HepG2 (cell line): ENCODE data around the gene KARS1. TPM values are rescaled to one million over a fixed set of nuclear protein-coding genes. Genes with fewer than 3 reads are reported as not detected.
"Not testable (repeated sequence)": the region's sequence is repeated elsewhere in the genome, so short reads cannot be mapped to it uniquely, and the experiment has no call there.

Experiments used
- ATAC-seq: fragments of 200-7000 bp; cut with Tn5 transposase; 3 replicates; pipeline ENCODE4 v1.9.1; 2020; ENCODE audit warnings: mild to moderate bottlenecking, moderate library complexity
- BruUV-seq: library from RNA; stranded (reverse); fragments of 400-500 nt; replicated peaks from 2 replicates; lab custom pipeline; 2021; lab: Mats Ljungman, UMichigan
- CTCF ChIA-PET: fragments of 300-600 bp; formaldehyde crosslinking; extraction: SDS; loops from one replicate; lab custom pipeline; 2021; ENCODE audit warnings: low total read pairs, inconsistent platforms, low intra/inter-chr PET ratio; lab: Yijun Ruan, JAX
- POLR2A ChIA-PET: fragments of 350-600 bp; sonication (Branson Sonifier 250); formaldehyde crosslinking; loops from one replicate; lab custom pipeline; 2020; ENCODE audit warnings: antibody characterized with exemption, inconsistent platforms; lab: Yijun Ruan, JAX
- DNase-seq: peaks from one replicate; pipeline ENCODE4 v3.0.0-alpha.2; 2015; ENCODE audit warnings: low spot score
- FAIRE-seq: peaks from 3 replicates; lab custom pipeline; 2011; peaks lifted over from hg19 to GRCh38; lab: Jason Lieb, UNC
- H2AFZ ChIP-seq: one replicate; pipeline ENCODE4 v1.6.1; 2011; ENCODE audit warnings: low read length, inconsistent platforms
- H3K27ac ChIP-seq: fragments of 300-600 bp; 3 replicates; pipeline ENCODE4 v1.8.0; 2011; ENCODE audit warnings: mixed run types, mild to moderate bottlenecking, mixed read lengths, low read length, inconsistent platforms; ENCODE audit not compliant: insufficient read depth; ENCODE audit errors: extremely low read length
- H3K27me3 ChIP-seq, 2 experiments: fragments of 200-600 bp in 1 of 2; 2 replicates in 1 of 2; 3 replicates in 1 of 2; pipeline versions ENCODE4 v1.6.0 to v1.8.0; 2011; ENCODE audit warnings: low read length in 2 of 2, mild to moderate bottlenecking in 2 of 2, moderate library complexity in 2 of 2, inconsistent platforms in 1 of 2; ENCODE audit not compliant: insufficient read depth in 2 of 2, control insufficient read depth in 1 of 2
- H3K36me3 ChIP-seq, 2 experiments: fragments of 200-600 bp in 1 of 2; replicated peaks in 1 of 2; 2 replicates in 1 of 2; 3 replicates in 1 of 2; pipeline versions ENCODE4 v1.5.1 to v1.8.0; 2011; ENCODE audit warnings: low read length in 2 of 2, inconsistent platforms in 1 of 2; ENCODE audit not compliant: insufficient read depth in 2 of 2, control insufficient read depth in 1 of 2
- H3K4me1 ChIP-seq: 2 replicates; pipeline ENCODE4 v1.5.1; 2012; ENCODE audit warnings: low read length, inconsistent platforms; ENCODE audit not compliant: insufficient read depth
- H3K4me2 ChIP-seq: 2 replicates; pipeline ENCODE4 v1.6.0; 2011; ENCODE audit warnings: low read depth, low read length, inconsistent platforms
- H3K4me3 ChIP-seq, 3 experiments: fragments of 200-600 bp in 1 of 3; sonication (generic), shearing (Covaris generic) in 1 of 3; replicated peaks in 1 of 3; 2 replicates each; pipeline ENCODE4 v1.5.1; 2011 to 2016; ENCODE audit warnings: low read length in 3 of 3, inconsistent platforms in 2 of 3, low read depth in 2 of 3, mild to moderate bottlenecking in 2 of 3, control low read depth in 1 of 3, mixed read lengths in 1 of 3; ENCODE audit not compliant: insufficient read depth in 1 of 3
- H3K79me2 ChIP-seq: one replicate; pipeline ENCODE4 v1.6.1; 2011; ENCODE audit warnings: low read length, inconsistent platforms; ENCODE audit not compliant: insufficient read depth
- H3K9ac ChIP-seq: 2 replicates; pipeline ENCODE4 v1.6.0; 2011; ENCODE audit warnings: mild to moderate bottlenecking, low read depth, low read length, inconsistent platforms; ENCODE audit not compliant: insufficient read depth
- H3K9me3 ChIP-seq: 2 replicates; pipeline ENCODE4 v1.5.1; 2012; ENCODE audit warnings: mild to moderate bottlenecking, low read length
- H4K20me1 ChIP-seq: 2 replicates; pipeline ENCODE4 v1.6.0; 2011; ENCODE audit warnings: inconsistent platforms, mild to moderate bottlenecking, low read length, moderate library complexity; ENCODE audit not compliant: insufficient read depth
- ZNF121 ChIP-seq: sonication (generic); formaldehyde crosslinking; IDR thresholded peaks from 2 replicates; pipeline ENCODE4 v1.5.0; 2020; ENCODE audit warnings: mild to moderate bottlenecking, missing genetic modification reagents
- ZNF543 ChIP-seq: sonication (generic); formaldehyde crosslinking; IDR thresholded peaks from 2 replicates; pipeline ENCODE4 v1.4.0; 2020; ENCODE audit warnings: mild to moderate bottlenecking, missing genetic modification reagents
- WGBS: methylation state at CpG from one replicate; pipeline ENCODE4 v1.1.6; 2017; ENCODE audit warnings: low lambda C conversion rate; 5-methylcytosine and 5-hydroxymethylcytosine counted together
- in situ Hi-C: cut with HindIII; loops from 2 replicates; pipeline ENCODE4 v1.10.0; 2017; ENCODE audit warnings: low pct_unique_long_range_greater_than_20kb; ENCODE audit not compliant: extremely low pct_ligation_motif_present
- intact Hi-C: fragments of 100-400 bp; cut with micrococcal nuclease; formaldehyde crosslinking; loops from one replicate; pipeline ENCODE4 v1.10.0; 2022; ENCODE audit not compliant: unreplicated experiment
- polyA plus RNA-seq, 8 experiments: library from polyadenylated mRNA; depleted of rRNA in 3 of 8; stranded (reverse) in 7 of 8; unstranded in 1 of 8; fragments of >200 nt; fragmentation: Illumina TruSeq in 4 of 8; extraction: Trizol in 4 of 8; gene quantifications; 2 replicates each; pipeline versions ENCODE4 v1.2.1 to v1.2.3, GENCODE V29; 2011 to 2016; ENCODE audit warnings: low read depth in 4 of 8, missing spikeins in 1 of 8, mixed read lengths in 1 of 8; ENCODE audit not compliant: insufficient read depth in 1 of 8
- total RNA-seq, 5 experiments: library from RNA; depleted of rRNA; stranded (reverse); fragments of >200 nt; fragmentation: Illumina TruSeq; extraction: Trizol; gene quantifications; 2 replicates each; pipeline ENCODE4 v1.2.3, GENCODE V29; 2016; ENCODE audit warnings: low read depth in 1 of 5

Gene KARS1
- total and polyA plus RNA-seq, 2 of the 13 experiments (the other 11 are each of a cell fraction or from before 2014, with no cell fraction given): 141 to 276 TPM

- FAIRE-seq (no peak), DNase-seq (no peak), ATAC-seq (no peak)
- no peaks in the 10 kb centered on the region for H4K20me1 ChIP-seq
- in situ Hi-C loops: no loop called here
- H3K9ac ChIP-seq: no peak overlapping the region
- no peaks in the 10 kb centered on the region for H3K27me3 ChIP-seq
- no peak overlapping the region for H3K4me2 ChIP-seq
- no TSS peak for BruUV-seq
- CTCF ChIA-PET: no interaction called here
- H3K36me3 ChIP-seq: no peaks in the 10 kb centered on the region; a peak in 1 of 5 replicates
- H3K4me3 ChIP-seq: no peak overlapping the region
- 96% methylated on average over 6 of the region's 6 CpGs for WGBS
- no peaks in the 10 kb centered on the region for H3K79me2 ChIP-seq
- no peak overlapping the region for H3K27ac ChIP-seq
- no peak overlapping the region for H2AFZ ChIP-seq
- H3K4me1 ChIP-seq: peaks cover 20% of the 10 kb centered on the region
- H3K9me3 ChIP-seq: no peaks in the 10 kb centered on the region
- intact Hi-C loops: loop anchor here (5.0 kb wide), 1 partner anchor 36 kb away; the partner anchor contains the start of gene TMEM231
- POLR2A ChIA-PET: no interaction called here
- no peak for TF ChIP-seq ZNF543 (CRISPR knock-in tag)
- 0 out of 2 replicates have a peak, but pooled peaks have one; percentile 29 for TF ChIP-seq ZNF121 (CRISPR knock-in tag)
These were observed 54.2 kb downstream of the KARS1 start for GRCh38 chr16:75593308-75593707.

GRCh38 chr16:75591927-75592326, 55.5 kb downstream of the KARS1 start:
- H3K27ac ChIP-seq, H4K20me1 ChIP-seq, CTCF ChIA-PET, FAIRE-seq, POLR2A ChIA-PET, H3K9ac ChIP-seq, DNase-seq, H3K79me2 ChIP-seq, H2AFZ ChIP-seq, H3K4me3 ChIP-seq, H3K9me3 ChIP-seq, ATAC-seq, H3K27me3 ChIP-seq, H3K36me3 ChIP-seq, in situ Hi-C loops, BruUV-seq, H3K4me2 ChIP-seq: not testable (repeated sequence)
- WGBS: 97% methylated on average over 9 of the region's 9 CpGs
- H3K4me1 ChIP-seq: peaks cover 20% of the 10 kb centered on the region
- intact Hi-C loops: loop anchor here (5.0 kb wide), 1 partner anchor 35 kb away; the partner anchor contains the start of gene TMEM231
